ENCODE data around the gene CASP7.

CASP7 gene

GRCh38 chr10:113713640-113713982, 33.9 kb downstream of the CASP7 start:
- DNase-seq = no peak

- DNase-seq = no peak
Observed at GRCh38 chr10:113716109-113716910, 36.6 kb downstream of the CASP7 start.

- DNase-seq = no peak
Observed at GRCh38 chr10:113718969-113719822, 39.5 kb downstream of the CASP7 start.

GRCh38 chr10:113720386-113720785, 40.7 kb downstream of the CASP7 start:
- DNase-seq = no peak

GRCh38 chr10:113732160-113732881, 52.6 kb downstream of the CASP7 start:
- no peak for DNase-seq

- no peak for DNase-seq
Observed at GRCh38 chr10:113732966-113733365, 53.3 kb downstream of the CASP7 start.

- no peak for DNase-seq
Observed at GRCh38 chr10:113733635-113734034, 53.9 kb downstream of the CASP7 start.

GRCh38 chr10:113735913-113736312, 56.2 kb downstream of the CASP7 start:
- DNase-seq = no peak

GRCh38 chr10:113736576-113736975, 56.9 kb downstream of the CASP7 start:
- DNase-seq = no peak

- no peak for DNase-seq
Observed at GRCh38 chr10:113739031-113739430, 59.3 kb downstream of the CASP7 start.

- DNase-seq = no peak
Observed at GRCh38 chr10:113739577-113739976, 59.9 kb downstream of the CASP7 start.

GRCh38 chr10:113740850-113741249, 61.1 kb downstream of the CASP7 start:
- no peak for DNase-seq

- no peak for DNase-seq
Observed at GRCh38 chr10:113742466-113742865, 62.8 kb downstream of the CASP7 start.

- no peak for DNase-seq
Observed at GRCh38 chr10:113743594-113743993, 63.9 kb downstream of the CASP7 start.

GRCh38 chr10:113745374-113745773, 65.7 kb downstream of the CASP7 start:
- no peak for DNase-seq

- DNase-seq = no peak
Observed at GRCh38 chr10:113746217-113746957, 66.7 kb downstream of the CASP7 start.

- DNase-seq = no peak
Observed at GRCh38 chr10:113751181-113751732, 71.5 kb downstream of the CASP7 start, which contains the start of gene PLEKHS1. Gene PLEKHS1, plus strand, starts transcription at chr10:113751682. Its CDS starts 3,596 bp downstream, at chr10:113755278.

- no peak for DNase-seq
Observed at GRCh38 chr10:113752553-113752952, 72.8 kb downstream of the CASP7 start.

GRCh38 chr10:113753020-113753692, 73.4 kb downstream of the CASP7 start:
- DNase-seq = no peak

- DNase-seq = no peak
Observed at GRCh38 chr10:113754125-113754524, 74.4 kb downstream of the CASP7 start.

- no peak for DNase-seq
Observed at GRCh38 chr10:113754768-113755167, 75.1 kb downstream of the CASP7 start.
